Measurements from ENCODE around the gene LRRC23. TPM values are rescaled to one million over a fixed set of nuclear protein-coding genes. Genes with fewer than 3 reads are reported as not detected.

The LRRC23 gene
- total and polyA plus RNA-seq, 2 of the 4 experiments (the other 2 are of a cell fraction), result 11.1 to 11.4 TPM

DNA sequence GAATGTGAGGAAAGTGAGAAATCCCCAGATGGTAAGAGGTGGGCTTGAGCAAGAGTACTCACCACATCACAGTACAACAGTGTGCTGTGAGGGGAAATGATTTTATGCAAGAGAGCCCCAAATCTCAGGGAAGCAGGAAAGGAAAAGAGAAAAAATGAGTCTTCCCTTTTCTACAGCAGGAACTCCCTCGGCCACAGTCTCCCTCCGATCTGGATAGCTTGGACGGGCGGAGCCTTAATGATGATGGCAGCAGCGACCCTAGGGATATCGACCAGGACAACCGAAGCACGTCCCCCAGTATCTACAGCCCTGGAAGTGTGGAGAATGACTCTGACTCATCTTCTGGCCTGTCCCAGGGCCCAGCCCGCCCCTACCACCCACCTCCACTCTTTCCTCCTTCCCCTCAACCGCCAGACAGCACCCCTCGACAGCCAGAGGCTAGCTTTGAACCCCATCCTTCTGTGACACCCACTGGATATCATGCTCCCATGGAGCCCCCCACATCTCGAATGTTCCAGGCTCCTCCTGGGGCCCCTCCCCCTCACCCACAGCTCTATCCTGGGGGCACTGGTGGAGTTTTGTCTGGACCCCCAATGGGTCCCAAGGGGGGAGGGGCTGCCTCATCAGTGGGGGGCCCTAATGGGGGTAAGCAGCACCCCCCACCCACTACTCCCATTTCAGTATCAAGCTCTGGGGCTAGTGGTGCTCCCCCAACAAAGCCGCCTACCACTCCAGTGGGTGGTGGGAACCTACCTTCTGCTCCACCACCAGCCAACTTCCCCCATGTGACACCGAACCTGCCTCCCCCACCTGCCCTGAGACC, 31.0 kb downstream of the LRRC23 start:
- H4K91ac ChIP-seq (ENCODE audit: insufficient read depth, low read depth, low read length), result no peak overlapping the region
- intact Hi-C loops (cut with micrococcal nuclease) (no loop called here), dilution Hi-C loops (cut with HindIII; ENCODE audit: low sequenced_read_pairs, unreplicated experiment) (no loop called here), in situ Hi-C loops (cut with MboI; ENCODE audit: low sequenced_read_pairs) (no loop called here)
- no peak overlapping the region for H3K4ac ChIP-seq (ENCODE audit: low read depth, low read length)
- ChIA-PET CTCF (no interaction called here), POLR2A (ENCODE audit: unreplicated experiment) (no interaction called here)
- no peaks in the 10 kb centered on the region for H3K27me3 ChIP-seq (ENCODE audit: control insufficient read depth, insufficient read depth, low read length)
- no peak overlapping the region for H2AK5ac ChIP-seq (ENCODE audit: low read depth, low read length)
- BruUV-seq (replicated peaks), result no TSS peak
- no peak for ATAC-seq (ENCODE audit: low read depth)
- H3K18ac ChIP-seq (ENCODE audit: low read depth, low read length), result no peak overlapping the region
- no peak overlapping the region for H2BK120ac ChIP-seq (ENCODE audit: low read depth, low read length)
- H4K8ac ChIP-seq (ENCODE audit: low read depth in 2 of 2, low read length in 2 of 2), result no peak overlapping the region
- no peak overlapping the region for H3K4me2 ChIP-seq (ENCODE audit: low read depth, low read length)
- no peak overlapping the region for H3K27ac ChIP-seq (ENCODE audit: insufficient read depth, low read length)
- H2AK9ac ChIP-seq (replicated peaks; ENCODE audit: low read depth, low read length, poor library complexity), result peak overlapping the region; percentile 58
- H3K79me1 ChIP-seq (ENCODE audit: low read depth in 1 of 2, low read length in 2 of 2), result peaks cover 12 to 68% of the 10 kb centered on the region in 2 experiments; a peak in 3 of 4 replicates
- H3K9me1 ChIP-seq (ENCODE audit: insufficient read depth, low read length), result peaks cover 9% of the 10 kb centered on the region
- no peak overlapping the region for H2AFZ ChIP-seq (replicated peaks; ENCODE audit: low read length, poor library complexity)
- H3K23ac ChIP-seq (ENCODE audit: low read depth, low read length), result no peak overlapping the region
- no peak overlapping the region for H2BK15ac ChIP-seq (ENCODE audit: low read depth, low read length)
- H2BK5ac ChIP-seq (ENCODE audit: low read depth, low read length, poor library complexity, severe bottlenecking), result no peak overlapping the region
- TF ChIP-seq RAD21 (IDR thresholded peaks at IDR 0.05; ENCODE audit: low read length), result no peak
- TF ChIP-seq, protein P1, sequence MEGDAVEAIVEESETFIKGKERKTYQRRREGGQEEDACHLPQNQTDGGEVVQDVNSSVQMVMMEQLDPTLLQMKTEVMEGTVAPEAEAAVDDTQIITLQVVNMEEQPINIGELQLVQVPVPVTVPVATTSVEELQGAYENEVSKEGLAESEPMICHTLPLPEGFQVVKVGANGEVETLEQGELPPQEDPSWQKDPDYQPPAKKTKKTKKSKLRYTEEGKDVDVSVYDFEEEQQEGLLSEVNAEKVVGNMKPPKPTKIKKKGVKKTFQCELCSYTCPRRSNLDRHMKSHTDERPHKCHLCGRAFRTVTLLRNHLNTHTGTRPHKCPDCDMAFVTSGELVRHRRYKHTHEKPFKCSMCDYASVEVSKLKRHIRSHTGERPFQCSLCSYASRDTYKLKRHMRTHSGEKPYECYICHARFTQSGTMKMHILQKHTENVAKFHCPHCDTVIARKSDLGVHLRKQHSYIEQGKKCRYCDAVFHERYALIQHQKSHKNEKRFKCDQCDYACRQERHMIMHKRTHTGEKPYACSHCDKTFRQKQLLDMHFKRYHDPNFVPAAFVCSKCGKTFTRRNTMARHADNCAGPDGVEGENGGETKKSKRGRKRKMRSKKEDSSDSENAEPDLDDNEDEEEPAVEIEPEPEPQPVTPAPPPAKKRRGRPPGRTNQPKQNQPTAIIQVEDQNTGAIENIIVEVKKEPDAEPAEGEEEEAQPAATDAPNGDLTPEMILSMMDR (conservative IDR thresholded peaks at IDR 0.05; ENCODE audit: low read depth, low read length), result no peak
- peaks cover 43% of the 10 kb centered on the region for H4K20me1 ChIP-seq (ENCODE audit: insufficient read depth, low read length)
- no peaks in the 10 kb centered on the region for H3K9me3 ChIP-seq (ENCODE audit: control insufficient read depth, insufficient read depth, low read length)
- 100% methylated on average over 1 of the region's 14 CpGs; no CpG with 5 or more reads in 1 of the 2 experiments for WGBS, 2 experiments (ENCODE audit: extremely low coverage in 2 of 2, insufficient read length in 1 of 2)
- peaks cover 9% of the 10 kb centered on the region for H3K4me1 ChIP-seq (ENCODE audit: control insufficient read depth, insufficient read depth, low read length)
- no peak overlapping the region for H3K9ac ChIP-seq (ENCODE audit: low read depth, low read length)
- no peak overlapping the region for H3K4me3 ChIP-seq (ENCODE audit: insufficient read depth, low read depth, low read length)
- H4K5ac ChIP-seq (ENCODE audit: low read depth, low read length), result no peak overlapping the region
- H3K36me3 ChIP-seq (ENCODE audit: control insufficient read depth, insufficient read depth, low read length), result peaks cover 51% of the 10 kb centered on the region
- DNase-seq, result no peak
- no peak overlapping the region for H3K56ac ChIP-seq (ENCODE audit: extremely low read depth, insufficient read depth, low read length)
- H3K14ac ChIP-seq (replicated peaks; ENCODE audit: low read depth, low read length), result no peak overlapping the region
- H2BK20ac ChIP-seq (ENCODE audit: low read depth, low read length), result no peak overlapping the region
